Measurements from ENCODE around the gene PARP4.
"Not testable (repeated sequence)": the region's sequence is repeated elsewhere in the genome, so short reads cannot be mapped to it uniquely, and the experiment has no call there.

PARP4 gene

GRCh38 chr13:24506283-24506682, 6.3 kb downstream of the PARP4 start:
- DNase-seq (ENCODE audit: extremely low read depth in 1 of 2, low read depth in 1 of 2) = not testable (repeated sequence)

DNA sequence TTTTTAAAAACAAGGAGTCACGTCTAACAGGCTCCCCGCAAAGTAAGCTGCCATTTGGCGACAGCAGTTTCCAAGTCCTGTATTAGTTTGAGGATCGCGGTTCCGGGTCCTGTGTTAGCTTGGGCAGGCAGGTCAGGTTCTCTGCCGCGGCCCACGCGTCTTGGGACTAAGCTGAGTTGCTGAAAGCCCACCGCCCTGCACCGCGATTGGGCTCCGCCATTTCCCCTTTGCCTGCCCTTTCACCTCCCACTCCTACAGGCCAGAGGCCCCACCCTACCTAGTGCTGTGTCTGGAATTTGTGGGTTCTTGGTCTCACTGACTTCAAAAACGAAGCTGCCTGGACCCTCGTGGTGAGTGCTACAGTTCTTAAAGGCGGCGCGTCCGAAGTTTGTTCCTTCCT, 6.8 kb downstream of the PARP4 start:
- DNase-seq (ENCODE audit: extremely low read depth in 1 of 2, low read depth in 1 of 2) = no peak

- no peak for DNase-seq (ENCODE audit: extremely low read depth in 1 of 2, low read depth in 1 of 2)
Measured at GRCh38 chr13:24505256-24505655, 7.3 kb downstream of the PARP4 start.

DNA sequence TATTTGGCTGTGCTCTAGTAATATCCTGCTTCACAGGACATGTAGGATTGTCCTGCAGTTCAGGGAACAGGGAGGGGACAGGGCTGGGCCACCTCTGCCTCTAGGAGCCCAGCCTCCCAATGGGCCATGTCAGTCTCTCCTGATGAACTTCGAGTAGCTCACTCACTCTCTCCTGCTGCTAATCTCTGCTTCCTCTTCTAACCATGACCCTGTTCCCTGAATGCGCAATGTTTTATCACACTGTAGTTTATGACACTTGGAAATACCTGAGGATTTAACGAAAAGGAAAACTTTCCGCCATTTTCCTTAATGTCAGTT, 9.2 kb downstream of the PARP4 start:
- no peak for DNase-seq (ENCODE audit: extremely low read depth in 1 of 2, low read depth in 1 of 2)

GRCh38 chr13:24502533-24503378, 9.8 kb downstream of the PARP4 start:
- no peak for DNase-seq (ENCODE audit: extremely low read depth in 1 of 2, low read depth in 1 of 2)

GRCh38 chr13:24500977-24501376, 11.6 kb downstream of the PARP4 start:
- no peak for DNase-seq (ENCODE audit: extremely low read depth in 1 of 2, low read depth in 1 of 2)

GRCh38 chr13:24497742-24498141, 14.8 kb downstream of the PARP4 start:
- no peak for DNase-seq (ENCODE audit: extremely low read depth in 1 of 2, low read depth in 1 of 2)

DNA sequence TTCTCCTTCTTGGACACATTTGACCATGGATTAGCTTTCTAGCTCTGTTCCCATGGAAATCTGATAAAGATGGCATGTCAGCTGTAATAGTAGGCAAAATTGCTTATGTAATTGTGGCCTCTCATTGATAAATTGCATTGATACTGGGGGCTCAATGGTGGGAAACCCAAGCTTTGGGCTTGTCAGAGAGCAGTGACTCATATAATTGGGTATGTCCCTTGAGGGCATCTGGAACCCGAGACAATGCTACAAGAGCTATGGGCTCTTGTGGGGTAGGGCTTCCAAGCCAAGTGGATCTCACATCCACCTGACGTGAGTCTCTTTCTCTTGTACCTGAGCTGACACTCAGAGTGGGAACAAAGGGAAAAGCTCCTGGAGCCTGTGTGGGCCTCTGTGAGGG, 16.3 kb downstream of the PARP4 start:
- not testable (repeated sequence) for DNase-seq (ENCODE audit: extremely low read depth in 1 of 2, low read depth in 1 of 2)

DNA sequence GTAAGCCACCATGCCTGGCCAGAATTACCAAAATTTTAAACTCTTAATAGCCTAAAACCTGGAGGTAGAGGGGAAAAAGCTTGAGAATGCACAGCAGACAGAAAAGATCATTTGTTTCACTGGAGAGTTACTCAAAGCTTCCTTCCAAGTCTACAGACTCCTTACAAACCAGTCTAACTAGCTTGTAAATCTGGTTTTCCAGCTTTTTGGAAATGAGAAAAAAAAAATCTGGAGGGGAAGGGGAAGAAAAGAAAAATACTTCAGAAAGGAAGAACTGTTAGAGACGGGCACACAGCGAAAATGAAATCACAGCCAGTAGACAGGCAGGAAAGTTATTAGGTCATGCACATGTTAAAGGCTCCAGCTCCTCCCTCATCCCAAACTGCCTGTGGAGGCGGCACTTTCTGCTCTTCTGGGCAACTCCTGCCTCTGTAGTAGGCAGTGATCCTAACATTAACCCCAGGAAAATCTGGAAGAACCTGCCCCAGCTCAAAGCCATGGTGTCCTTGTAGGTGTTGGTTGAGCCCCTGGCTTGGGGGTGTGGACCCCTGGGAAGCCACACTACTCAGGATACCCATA, 17.3 kb downstream of the PARP4 start:
- no peak for DNase-seq (ENCODE audit: extremely low read depth in 1 of 2, low read depth in 1 of 2)

GRCh38 chr13:24493356-24493755, 19.2 kb downstream of the PARP4 start:
- DNase-seq (ENCODE audit: extremely low read depth in 1 of 2, low read depth in 1 of 2) = no peak

DNA sequence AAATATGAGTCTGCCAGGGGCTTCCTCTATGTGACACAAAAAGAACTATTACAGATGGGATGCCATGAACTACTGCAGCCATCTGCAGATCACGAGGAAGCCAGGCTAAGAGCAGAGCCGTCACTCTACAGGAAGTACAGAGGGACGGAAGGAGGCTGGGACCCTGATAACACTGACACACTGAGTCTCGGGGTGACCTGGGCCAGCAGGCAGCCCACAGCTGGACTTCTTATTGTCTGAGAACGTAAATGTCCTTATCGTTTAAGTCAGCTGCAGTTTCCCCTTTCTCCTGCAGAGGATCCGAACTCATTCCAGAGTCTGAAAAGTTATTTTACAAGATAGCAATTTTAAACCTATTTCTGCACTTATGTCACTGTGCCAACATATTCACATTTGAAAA, 20.7 kb downstream of the PARP4 start:
- no peak for DNase-seq (ENCODE audit: extremely low read depth in 1 of 2, low read depth in 1 of 2)

- no peak for DNase-seq (ENCODE audit: extremely low read depth in 1 of 2, low read depth in 1 of 2)
Measured at GRCh38 chr13:24489721-24490120, 22.9 kb downstream of the PARP4 start.

DNA sequence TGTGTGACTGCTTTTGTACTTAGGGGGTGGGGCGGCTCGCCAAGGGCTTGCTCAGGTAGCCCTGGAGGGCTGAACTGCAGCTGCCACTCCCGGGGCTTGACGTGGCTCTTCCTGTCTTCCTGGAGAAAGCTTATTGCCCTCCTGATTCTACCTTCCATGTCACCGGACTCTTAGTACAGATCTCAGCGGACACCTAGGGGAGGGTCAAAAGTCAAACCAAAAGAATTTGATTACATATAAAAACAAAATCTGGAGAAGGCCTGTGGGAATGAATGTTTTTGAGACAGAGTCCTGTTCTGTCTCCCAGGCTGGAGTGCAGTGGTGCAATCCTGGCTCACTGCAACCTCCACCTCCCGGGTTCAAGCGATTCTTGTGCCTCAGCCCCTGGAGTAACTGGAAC, 24.5 kb downstream of the PARP4 start:
- DNase-seq (ENCODE audit: extremely low read depth in 1 of 2, low read depth in 1 of 2) = not testable (repeated sequence)

DNA sequence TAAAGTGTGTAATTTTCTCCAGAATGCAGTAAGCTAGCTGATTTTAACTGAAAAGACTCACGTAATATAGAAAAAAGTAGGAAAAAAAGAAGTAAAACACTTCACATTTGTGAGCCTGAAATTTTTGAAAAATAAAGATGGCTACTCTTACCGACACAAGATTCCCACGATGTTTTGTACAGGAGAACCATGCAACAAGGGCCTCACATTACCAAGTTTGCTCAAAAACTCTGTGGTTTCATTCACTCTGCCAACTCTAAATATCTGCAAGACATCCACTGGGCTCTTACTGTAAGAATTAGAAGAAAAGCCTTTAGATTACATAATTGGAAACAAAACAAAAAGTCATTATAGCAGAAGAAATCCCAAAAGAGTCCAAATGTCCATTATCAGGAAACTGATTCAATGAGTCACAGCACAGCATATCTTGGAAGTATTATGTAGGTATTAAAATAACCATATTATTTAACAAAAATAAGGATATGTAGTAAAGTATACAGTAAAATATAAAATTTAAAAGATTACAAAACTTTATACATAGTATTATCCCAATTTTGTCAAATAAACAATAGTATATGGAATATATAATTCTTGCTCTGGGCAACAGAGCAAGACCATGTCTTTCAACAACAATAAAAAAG, 26.4 kb downstream of the PARP4 start:
- not testable (repeated sequence) for DNase-seq (ENCODE audit: extremely low read depth in 1 of 2, low read depth in 1 of 2)

GRCh38 chr13:24473686-24474085, 38.9 kb downstream of the PARP4 start:
- no peak for DNase-seq (ENCODE audit: extremely low read depth in 1 of 2, low read depth in 1 of 2)

DNA sequence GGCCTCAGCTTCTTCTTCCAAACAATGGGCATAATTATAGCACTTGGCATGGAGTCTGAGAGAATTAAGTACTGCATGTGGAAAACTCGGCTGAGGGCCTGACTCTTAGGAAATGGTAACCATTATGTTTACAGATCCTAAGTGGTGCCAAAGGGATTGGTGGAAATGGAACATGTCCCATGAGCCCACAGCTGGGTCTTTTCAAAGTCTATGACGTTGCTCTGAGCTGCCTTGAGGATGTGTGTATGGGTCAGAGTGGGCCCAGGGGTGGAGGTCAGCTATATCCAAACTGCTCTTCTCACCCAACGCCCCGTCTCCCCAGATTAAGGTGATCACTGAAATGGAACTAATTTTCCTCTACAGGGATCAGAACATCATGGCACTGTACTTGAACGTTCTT, 40.4 kb downstream of the PARP4 start:
- not testable (repeated sequence) for DNase-seq (ENCODE audit: extremely low read depth in 1 of 2, low read depth in 1 of 2)

DNA sequence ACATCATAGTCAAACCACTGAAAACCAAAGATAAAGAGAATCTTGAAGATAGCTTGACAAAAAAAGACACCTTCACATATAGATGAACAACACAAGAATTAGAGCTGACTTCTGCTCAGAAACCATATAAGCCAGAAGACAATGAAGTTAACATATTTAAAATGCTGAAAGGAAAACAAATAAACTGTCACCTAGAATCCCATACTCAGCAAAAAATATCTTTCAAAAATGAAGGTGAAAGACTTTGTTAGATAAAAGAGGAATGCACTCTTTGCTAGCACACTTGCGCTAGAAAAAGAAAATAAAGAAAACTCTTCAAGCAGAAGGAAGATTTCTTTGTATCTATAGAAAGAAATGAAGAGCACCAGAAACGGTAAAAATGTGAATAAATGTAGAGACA, 49.5 kb downstream of the PARP4 start:
- DNase-seq (ENCODE audit: extremely low read depth in 1 of 2, low read depth in 1 of 2) = no peak

GRCh38 chr13:24460256-24460655, 52.3 kb downstream of the PARP4 start:
- no peak for DNase-seq (ENCODE audit: extremely low read depth in 1 of 2, low read depth in 1 of 2)

GRCh38 chr13:24459726-24460125, 52.9 kb downstream of the PARP4 start:
- DNase-seq (ENCODE audit: extremely low read depth in 1 of 2, low read depth in 1 of 2) = no peak

GRCh38 chr13:24459234-24459633, 53.3 kb downstream of the PARP4 start:
- no peak for DNase-seq (ENCODE audit: extremely low read depth in 1 of 2, low read depth in 1 of 2)

GRCh38 chr13:24458736-24459135, 53.8 kb downstream of the PARP4 start:
- no peak for DNase-seq (ENCODE audit: extremely low read depth in 1 of 2, low read depth in 1 of 2)

GRCh38 chr13:24456396-24456795, 56.2 kb downstream of the PARP4 start:
- no peak for DNase-seq (ENCODE audit: extremely low read depth in 1 of 2, low read depth in 1 of 2)

Data from activated CD8-positive, alpha-beta memory T cell treated with anti-CD3 and anti-CD28 coated beads for 1 hour (primary cell).